OCI-LY1 (cell line): Measurements from ENCODE around the gene EPAS1.

Experiments
- H2AFZ ChIP-seq: fragments of 200-600 bp; sonication (generic), shearing (Covaris generic); 2 replicates; pipeline ENCODE4 v1.6.0; 2014; ENCODE audit warnings: antibody characterized with exemption, mild to moderate bottlenecking, low read length
- H3F3A ChIP-seq: fragments of 200-600 bp; sonication (generic), shearing (Covaris generic); 2 replicates; pipeline ENCODE4 v1.6.0; 2014; ENCODE audit warnings: mild to moderate bottlenecking, antibody characterized with exemption, low read length, moderate library complexity; ENCODE audit not compliant: insufficient read depth
- H3K27ac ChIP-seq: fragments of 200-600 bp; sonication (generic); 2 replicates; pipeline ENCODE4 v1.5.1; 2014; ENCODE audit warnings: low read length, mixed run types, mild to moderate bottlenecking, low read depth; ENCODE audit not compliant: poor library complexity, severe bottlenecking
- H3K27me3 ChIP-seq: fragments of 200-600 bp; sonication (generic); 2 replicates; pipeline ENCODE4 v1.6.0; 2014; ENCODE audit warnings: antibody characterized with exemption, mild to moderate bottlenecking, low read length, moderate library complexity; ENCODE audit not compliant: insufficient read depth
- H3K36me3 ChIP-seq: fragments of 200-600 bp; sonication (generic); 2 replicates; pipeline ENCODE4 v1.6.1; 2014; ENCODE audit warnings: mild to moderate bottlenecking, antibody characterized with exemption, low read length, moderate library complexity, mixed read lengths; ENCODE audit not compliant: insufficient read depth
- H3K4me1 ChIP-seq: fragments of 200-600 bp; sonication (generic); 2 replicates; pipeline ENCODE4 v1.5.1; 2014; ENCODE audit warnings: mild to moderate bottlenecking, low read length, moderate library complexity; ENCODE audit not compliant: insufficient read depth, severe bottlenecking
- H3K4me2 ChIP-seq: fragments of 200-600 bp; sonication (generic), shearing (Covaris generic); 2 replicates; pipeline ENCODE4 v1.6.1; 2014; ENCODE audit warnings: low read length
- H3K4me3 ChIP-seq: fragments of 200-600 bp; sonication (generic); 2 replicates; pipeline ENCODE4 v1.5.1; 2014; ENCODE audit warnings: low read length, low read depth, mild to moderate bottlenecking, mixed read lengths; ENCODE audit not compliant: poor library complexity, severe bottlenecking
- H3K79me2 ChIP-seq: fragments of 200-600 bp; shearing (Covaris generic); 2 replicates; pipeline ENCODE4 v1.6.1; 2016; ENCODE audit warnings: mixed run types, low read length, mixed read lengths; ENCODE audit not compliant: insufficient read depth
- H3K9ac ChIP-seq: fragments of 200-600 bp; sonication (generic), shearing (Covaris generic); 2 replicates; pipeline ENCODE4 v1.6.1; 2014; ENCODE audit warnings: mild to moderate bottlenecking, low read length, mixed read lengths
- H3K9me2 ChIP-seq: fragments of 200-600 bp; sonication (generic), shearing (Covaris generic); 2 replicates; pipeline ENCODE4 v1.6.1; 2014; ENCODE audit warnings: low read depth, mild to moderate bottlenecking, low read length, mixed read lengths
- H3K9me3 ChIP-seq: fragments of 200-600 bp; shearing (Covaris generic); 2 replicates; pipeline ENCODE4 v1.6.1; 2014; ENCODE audit warnings: low read length, mixed read lengths
- H4K20me1 ChIP-seq: fragments of 200-600 bp; sonication (generic), shearing (Covaris generic); 2 replicates; pipeline ENCODE4 v1.6.0; 2016; ENCODE audit warnings: mild to moderate bottlenecking, low read length; ENCODE audit not compliant: insufficient read depth
- EZH2 ChIP-seq: fragments of 200-600 bp; sonication (generic), shearing (Covaris generic); IDR thresholded peaks from 2 replicates; pipeline ENCODE4 v1.8.0; 2017; ENCODE audit warnings: borderline replicate concordance, mixed run types, mild to moderate bottlenecking, antibody characterized with exemption, low read length, moderate library complexity, mixed read lengths
- TF ChIP-seq, protein P1 (sequence below): fragments of 200-600 bp; sonication (generic), shearing (Covaris generic); IDR thresholded peaks from 2 replicates; pipeline ENCODE4 v1.5.1; 2017; ENCODE audit warnings: mild to moderate bottlenecking, antibody characterized with exemption, low read length, moderate library complexity, mixed read lengths

Gene EPAS1

DNA sequence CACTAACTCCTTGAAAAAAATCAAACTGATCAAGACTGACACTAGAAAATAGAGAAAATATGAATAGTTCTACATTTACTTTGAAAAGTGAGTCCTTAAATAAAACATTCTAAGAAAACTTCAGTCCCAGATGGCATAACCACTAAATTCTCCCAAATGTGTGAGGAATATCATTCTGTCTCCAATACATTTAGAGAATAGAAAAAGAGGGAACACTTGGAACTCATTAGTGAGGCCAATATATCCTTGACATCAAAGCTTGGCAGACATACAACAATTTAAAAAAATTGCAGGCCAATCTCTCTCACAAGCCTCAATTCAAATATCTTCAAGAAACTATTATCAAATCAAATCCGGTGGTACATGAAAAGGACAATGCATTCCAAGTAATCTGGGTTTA lies 102.8 kb downstream of the EPAS1 start:
- Histone ChIP-seq H3F3A (no peaks in the 10 kb centered on the region), H3K4me2 (no peak overlapping the region), H3K27ac (no peak overlapping the region), H3K4me3 (no peak overlapping the region), H3K27me3 (0 out of 2 replicates have a peak, but pooled peaks cover 5% of the 10 kb centered on the region), H3K9me3 (no peaks in the 10 kb centered on the region), H3K9ac (no peak overlapping the region), H4K20me1 (no peaks in the 10 kb centered on the region), H3K9me2 (no peaks in the 10 kb centered on the region), H3K4me1 (no peaks in the 10 kb centered on the region), H3K79me2 (no peaks in the 10 kb centered on the region), H2AFZ (no peak overlapping the region), H3K36me3 (no peaks in the 10 kb centered on the region)
- TF ChIP-seq EZH2: no peak
- TF ChIP-seq, protein P1, sequence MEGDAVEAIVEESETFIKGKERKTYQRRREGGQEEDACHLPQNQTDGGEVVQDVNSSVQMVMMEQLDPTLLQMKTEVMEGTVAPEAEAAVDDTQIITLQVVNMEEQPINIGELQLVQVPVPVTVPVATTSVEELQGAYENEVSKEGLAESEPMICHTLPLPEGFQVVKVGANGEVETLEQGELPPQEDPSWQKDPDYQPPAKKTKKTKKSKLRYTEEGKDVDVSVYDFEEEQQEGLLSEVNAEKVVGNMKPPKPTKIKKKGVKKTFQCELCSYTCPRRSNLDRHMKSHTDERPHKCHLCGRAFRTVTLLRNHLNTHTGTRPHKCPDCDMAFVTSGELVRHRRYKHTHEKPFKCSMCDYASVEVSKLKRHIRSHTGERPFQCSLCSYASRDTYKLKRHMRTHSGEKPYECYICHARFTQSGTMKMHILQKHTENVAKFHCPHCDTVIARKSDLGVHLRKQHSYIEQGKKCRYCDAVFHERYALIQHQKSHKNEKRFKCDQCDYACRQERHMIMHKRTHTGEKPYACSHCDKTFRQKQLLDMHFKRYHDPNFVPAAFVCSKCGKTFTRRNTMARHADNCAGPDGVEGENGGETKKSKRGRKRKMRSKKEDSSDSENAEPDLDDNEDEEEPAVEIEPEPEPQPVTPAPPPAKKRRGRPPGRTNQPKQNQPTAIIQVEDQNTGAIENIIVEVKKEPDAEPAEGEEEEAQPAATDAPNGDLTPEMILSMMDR: no peak

DNA sequence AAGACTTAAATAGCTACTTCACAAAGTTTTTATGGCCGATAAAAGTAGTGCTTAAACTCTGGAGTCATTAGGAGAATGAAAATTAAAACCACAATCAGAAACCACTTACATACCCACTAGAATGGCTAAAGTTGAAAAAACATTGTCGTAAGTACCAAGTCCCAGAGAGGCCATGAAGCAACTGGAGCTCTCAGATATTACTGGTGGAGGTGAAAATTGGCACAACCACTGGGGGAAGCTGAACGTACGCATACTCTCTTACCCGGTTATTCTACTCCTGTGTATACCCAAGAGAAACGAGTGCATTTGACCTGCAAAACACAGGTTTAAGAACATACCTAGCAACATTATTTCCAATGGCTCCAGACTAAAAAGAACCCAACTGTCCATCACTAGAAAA lies 105.7 kb downstream of the EPAS1 start:
- Histone ChIP-seq H3K4me1 (no peaks in the 10 kb centered on the region), H3K79me2 (no peaks in the 10 kb centered on the region), H3K4me2 (no peak overlapping the region), H3K27me3 (peaks cover 10% of the 10 kb centered on the region; the same call in 1 of the 2 replicates), H3K4me3 (no peak overlapping the region), H4K20me1 (no peaks in the 10 kb centered on the region), H3K9ac (no peak overlapping the region), H3K9me2 (no peaks in the 10 kb centered on the region), H3K9me3 (no peaks in the 10 kb centered on the region), H3K36me3 (no peaks in the 10 kb centered on the region), H3K27ac (no peak overlapping the region), H3F3A (no peaks in the 10 kb centered on the region), H2AFZ (no peak overlapping the region)
- TF ChIP-seq, protein P1: no peak
- no peak for TF ChIP-seq EZH2

DNA sequence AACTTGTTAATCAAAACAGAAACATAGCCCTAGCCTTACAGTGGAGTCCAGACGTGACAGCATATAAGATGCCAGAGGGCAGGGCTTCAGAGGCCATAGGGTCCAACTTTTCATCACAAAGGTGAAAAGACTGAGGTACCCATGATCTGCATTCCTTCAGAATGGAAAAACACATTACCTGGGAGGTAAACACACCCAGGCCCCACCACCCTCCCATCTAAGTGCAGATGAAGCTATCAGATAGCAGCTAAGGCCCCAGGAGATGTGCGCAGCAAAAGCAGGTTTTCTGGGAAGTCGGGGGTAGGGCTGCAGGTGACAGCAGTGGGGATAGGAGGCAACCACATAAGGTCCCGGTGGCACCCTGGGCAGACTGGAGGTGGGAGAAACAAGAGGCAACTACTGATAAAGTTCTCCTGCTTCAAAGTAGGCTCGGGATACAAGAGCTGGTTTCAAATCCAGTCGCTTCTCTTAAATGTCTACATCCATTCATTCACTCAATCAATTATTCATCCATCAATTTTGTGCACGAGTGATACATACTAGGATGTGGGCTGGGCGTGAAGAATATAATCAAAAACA lies 107.1 kb downstream of the EPAS1 start:
- Histone ChIP-seq H3K79me2 (no peaks in the 10 kb centered on the region), H3K4me3 (no peak overlapping the region), H4K20me1 (no peaks in the 10 kb centered on the region), H3K27me3 (peaks cover 16% of the 10 kb centered on the region; the same call in 1 of the 2 replicates), H2AFZ (no peak overlapping the region), H3K9me3 (no peaks in the 10 kb centered on the region), H3K4me2 (no peak overlapping the region), H3K9me2 (no peaks in the 10 kb centered on the region), H3K4me1 (no peaks in the 10 kb centered on the region), H3F3A (no peaks in the 10 kb centered on the region), H3K27ac (no peak overlapping the region), H3K36me3 (no peaks in the 10 kb centered on the region), H3K9ac (no peak overlapping the region)
- no peak for TF ChIP-seq EZH2
- TF ChIP-seq, protein P1: no peak
